ENCODE data around the gene C19orf12.

The C19orf12 gene

DNA sequence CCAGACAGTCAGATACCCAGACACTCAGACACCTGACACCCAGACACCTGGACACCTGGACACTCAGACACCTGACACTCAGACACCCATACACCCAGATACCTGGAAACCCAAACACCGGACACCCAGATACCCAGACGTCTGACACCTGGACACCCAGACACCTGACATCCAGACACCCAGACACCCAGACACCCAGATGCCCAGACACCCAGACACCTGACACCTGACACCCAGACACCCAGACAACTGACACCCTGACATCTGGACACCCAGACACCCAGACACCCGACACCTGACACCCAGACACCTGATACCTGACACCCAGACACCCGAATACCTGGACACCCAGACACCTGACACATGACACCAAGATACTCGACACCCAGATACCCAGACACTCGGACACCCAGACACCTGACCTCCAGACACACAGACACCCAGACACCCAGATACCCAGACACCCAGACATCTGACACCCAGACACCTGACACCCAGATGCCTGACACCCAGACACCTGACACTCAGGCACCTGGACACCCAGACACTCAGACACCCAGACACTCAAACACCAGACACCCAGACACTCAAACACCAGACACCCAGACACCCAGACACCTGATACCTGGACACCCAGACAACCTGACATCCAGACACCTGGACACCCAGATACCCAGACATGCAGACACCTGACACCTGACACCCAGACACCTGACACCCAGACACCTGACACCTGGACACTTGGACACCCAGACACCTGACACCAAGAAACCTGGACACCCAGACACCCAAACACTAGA, 19.1 kb downstream of the C19orf12 start:
- no peak for DNase-seq

GRCh38 chr19:29694669-29695627, 20.1 kb downstream of the C19orf12 start:
- DNase-seq: peak; percentile 73

DNA sequence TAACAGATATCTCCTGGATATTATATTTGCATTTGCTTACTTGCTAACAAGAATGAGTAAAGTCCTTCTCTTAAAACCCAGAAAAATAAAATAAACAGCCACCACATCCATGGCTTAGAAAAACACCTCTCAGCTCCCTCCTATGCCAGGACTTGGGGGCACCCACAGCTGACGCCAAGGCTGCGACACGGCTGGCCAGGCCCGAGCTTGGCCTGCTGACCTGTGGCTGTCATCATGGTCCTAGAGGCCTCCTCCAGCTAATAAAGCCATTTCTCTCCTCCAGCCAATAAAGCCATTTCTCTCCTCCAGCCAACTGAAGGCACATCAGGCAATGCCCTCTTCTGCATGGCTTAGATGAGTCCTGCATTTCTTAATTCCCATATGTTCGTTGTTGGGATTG, 20.9 kb downstream of the C19orf12 start:
- DNase-seq: no peak

DNA sequence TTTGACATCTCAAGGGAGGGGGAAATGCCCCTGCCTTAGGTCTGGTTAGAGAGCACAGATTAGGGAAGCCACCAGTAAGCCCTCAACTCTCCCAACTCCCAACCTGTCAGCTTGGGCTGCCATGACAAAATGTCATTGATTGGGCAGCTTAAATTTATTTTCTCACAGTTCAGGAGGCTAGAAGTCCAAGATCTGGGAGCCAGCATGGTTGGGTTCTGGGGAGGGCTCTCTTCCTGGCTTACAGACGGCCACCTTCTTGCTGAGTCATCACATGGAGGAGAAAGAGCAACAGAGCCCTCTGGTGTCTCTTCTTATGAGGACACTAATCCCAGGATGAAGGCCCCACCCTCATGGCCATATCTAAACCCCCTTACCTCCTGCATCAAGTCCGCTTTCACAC, 24.2 kb downstream of the C19orf12 start:
- DNase-seq: peak; percentile 51

DNA sequence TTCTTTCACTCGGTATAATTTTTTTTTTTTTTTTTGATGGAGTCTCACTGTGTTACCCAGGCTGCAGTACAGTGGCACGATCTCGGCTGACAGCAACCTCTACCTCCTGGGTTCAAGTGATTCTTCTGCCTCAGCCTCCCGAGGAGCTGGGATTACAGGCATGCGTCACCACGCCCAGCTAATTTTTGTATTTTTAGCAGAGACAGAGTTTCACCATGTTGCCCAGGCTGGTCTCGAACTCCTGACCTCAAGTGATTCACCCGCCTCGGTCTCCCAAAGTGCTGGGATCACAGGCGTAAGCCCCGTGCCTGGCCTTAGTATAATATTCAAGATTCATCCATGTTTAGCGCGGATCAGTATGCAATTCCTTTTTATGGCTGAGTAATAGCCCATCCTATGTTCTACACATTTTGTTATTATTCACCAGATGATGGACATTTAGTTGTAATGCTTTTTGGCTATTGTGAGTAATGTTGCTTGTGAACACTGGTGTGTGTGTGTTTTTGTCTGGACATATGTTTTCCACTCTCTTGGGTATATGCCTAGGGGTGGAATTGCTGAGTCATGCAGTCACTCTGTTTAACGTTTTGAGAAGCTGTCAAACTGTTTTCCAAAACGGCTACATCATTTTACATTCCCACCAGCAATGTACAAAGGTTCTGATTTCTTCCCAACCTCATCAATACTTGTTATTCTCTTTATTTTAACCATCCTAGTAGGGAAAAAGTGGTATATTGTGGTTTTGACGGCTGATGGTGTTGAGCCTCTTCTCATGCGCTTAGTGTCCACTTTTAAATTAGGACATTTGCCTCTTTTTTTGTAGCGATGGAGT, 26.9 kb downstream of the C19orf12 start:
- no peak for DNase-seq

DNA sequence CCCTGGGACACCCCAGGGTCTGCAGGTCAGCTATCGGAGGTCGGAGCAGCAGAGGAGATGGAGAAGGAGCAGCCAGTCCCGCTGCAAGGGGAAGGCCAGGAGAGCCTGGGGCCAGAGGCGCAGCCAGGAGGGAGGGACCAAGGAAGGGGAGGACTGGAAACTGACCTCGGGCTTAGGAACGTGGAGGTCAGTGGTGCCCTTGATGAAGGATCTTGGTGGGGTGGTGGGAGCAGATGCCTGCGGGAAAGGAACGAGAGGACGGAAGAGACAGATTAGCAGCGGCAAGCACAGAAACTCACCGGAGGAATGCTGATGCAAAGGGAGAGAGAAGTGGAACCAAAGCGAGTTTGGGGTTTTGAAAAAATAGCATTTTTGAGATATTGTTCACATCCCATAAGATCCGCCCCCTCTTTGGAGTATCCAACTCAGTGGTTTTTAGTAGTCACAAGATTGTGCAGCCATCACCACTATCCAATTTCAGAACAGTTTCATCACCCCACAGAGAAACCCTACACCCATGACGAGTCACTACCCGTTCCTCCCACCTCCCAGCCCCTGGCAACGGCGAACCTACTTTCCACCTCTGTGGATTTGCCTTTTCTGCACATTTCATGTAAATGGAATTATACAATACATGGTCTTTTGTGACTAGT, 27.7 kb downstream of the C19orf12 start:
- DNase-seq: peak; percentile 57

GRCh38 chr19:29686285-29686805, 28.7 kb downstream of the C19orf12 start:
- no peak for DNase-seq

DNA sequence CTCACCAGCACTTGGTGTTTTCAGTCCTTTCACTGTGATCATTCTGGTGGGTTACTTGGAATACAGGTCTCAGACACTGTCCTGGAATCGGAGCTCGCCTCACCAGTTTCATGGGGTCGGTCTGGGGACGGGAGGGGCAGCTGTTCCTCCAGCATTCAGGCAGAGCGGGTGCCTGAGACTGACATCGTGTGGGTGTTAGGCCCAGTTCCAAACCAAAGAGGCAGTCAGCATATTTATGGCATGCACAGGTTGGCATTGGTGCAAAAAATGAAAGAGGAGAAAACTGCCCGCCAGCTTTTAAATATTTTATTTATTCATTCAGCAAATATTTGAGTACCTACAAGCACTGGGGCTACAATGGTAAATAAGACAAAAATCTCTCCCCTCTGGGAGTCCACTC, 29.7 kb downstream of the C19orf12 start:
- DNase-seq: no peak

DNA sequence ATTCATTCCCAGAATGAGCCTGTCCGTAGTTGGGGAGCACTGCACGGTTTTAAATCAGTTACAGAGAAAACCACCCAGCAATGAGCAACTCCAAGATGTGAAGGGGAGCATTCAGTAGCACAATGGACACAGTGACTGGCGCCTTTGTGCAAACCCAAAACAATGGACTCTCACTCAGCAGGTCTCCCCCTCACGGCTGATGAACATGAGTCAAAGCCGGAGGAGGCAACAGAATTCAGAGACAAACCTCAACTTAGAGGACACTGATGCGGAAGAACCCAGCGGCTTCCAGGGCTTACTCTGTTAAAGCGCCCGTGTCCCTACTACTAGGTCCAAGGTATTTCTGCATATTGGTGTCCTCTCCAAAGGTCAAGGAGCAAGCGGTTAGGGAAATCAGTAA, 32.1 kb downstream of the C19orf12 start:
- DNase-seq: no peak

DNA sequence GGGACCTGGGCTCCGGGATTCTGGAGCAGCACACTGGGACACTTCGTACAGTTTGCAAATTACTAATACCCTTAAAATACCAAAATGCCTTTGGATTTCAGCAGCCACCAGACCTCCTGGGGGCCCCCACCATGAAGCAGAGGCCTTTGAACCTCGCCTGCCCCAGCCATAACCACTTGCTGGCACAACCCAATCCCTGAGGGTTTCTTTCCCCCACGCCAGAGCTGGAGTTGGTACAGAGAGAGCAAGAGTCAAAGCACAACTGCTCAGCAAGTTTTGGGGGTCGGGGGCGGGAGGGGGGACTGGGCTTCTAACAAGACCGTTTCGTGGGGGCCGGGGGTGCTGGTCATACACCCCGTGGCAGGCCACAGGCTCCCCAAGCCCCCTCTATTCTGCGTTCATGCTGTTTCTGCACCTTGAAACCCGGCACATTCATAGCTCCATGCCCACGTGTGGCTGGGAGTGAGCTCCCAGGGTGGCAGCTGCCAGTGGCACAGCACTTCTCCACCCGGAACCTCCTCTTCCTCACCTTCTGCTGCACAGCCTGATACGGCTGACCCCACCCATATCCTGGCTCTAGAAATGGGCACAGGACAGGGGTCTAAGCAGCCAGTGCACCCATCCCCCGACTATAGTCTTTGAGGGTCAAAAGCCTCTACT, 32.7 kb downstream of the C19orf12 start:
- DNase-seq: no peak

DNA sequence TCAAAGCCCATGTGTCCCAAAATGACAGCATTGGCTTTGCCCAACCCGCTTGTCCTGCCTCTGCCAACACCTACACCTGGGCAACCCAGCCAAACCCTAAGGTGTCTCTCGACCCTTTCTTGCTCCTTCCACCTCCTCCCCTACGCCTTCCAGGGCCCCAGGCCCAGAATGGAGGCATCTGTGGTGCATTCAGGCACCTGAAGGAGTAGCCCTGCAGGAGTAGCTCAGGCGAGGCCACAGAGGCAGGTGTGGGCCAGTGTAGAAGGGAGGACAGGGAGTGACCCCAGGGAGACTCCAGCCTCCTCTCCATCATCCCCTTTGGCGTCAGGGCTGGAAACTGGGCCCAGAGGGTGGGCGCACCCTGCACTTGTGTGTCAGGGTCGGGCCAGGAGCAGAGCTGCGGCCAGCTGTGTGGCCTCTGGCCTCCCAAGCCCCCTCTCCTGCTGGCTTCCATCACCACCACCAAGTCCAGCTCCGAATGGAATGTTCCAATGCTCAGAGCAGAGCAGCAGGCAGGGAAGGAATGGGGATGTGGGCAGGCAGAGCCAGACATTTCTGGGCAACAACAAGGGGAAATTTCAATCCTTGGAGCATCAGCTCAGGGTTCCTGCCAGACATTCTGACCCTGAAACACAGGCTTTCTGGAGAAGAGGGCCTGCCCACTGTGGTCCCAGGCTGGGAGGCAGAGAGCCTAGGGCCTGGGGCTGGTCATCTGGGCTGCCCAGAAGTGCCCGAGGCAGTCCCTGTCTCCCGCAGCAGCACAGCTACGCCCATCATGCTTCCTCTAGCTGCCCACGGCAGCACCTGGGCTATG, 33.4 kb downstream of the C19orf12 start:
- DNase-seq: no peak

DNA sequence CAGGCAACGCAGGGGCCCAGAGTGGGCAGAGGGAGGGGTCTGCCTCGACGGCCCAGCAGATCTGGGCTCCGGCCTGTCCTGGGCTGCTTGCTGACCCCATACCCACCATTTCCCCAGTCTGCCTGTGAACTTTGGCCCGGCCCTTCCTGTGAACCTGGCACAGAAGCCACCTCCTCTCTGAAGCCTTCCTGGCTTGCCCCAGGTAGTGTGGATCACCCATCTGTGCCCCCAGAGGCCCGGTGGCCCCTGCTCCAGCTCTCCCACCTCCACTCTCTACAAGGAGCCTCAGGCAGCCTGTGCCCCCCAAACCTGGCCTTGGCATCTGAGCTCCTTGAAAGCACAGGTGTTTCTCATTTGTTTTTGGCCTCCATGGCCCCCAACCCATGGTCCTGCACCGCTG, 34.1 kb downstream of the C19orf12 start:
- no peak for DNase-seq

DNA sequence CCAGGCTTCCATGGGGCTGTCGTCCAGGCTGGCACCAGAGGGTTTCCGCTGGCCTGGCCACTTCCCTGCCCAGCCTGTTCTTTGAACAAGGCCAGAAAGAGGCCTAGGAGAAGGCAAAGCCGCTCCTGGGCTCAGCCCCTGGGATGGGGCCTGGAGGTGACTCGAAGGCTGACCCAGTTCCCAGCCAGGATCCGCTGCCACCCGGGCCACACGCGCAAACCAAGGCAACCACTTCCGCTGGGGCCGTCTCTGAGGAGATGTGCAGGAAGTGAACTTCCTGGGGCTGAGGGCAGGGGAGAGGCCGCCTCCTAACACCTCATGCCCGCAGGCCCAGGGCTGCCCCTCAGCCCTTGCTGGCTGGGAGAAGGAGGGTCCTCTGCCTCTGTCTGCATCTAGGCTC, 34.6 kb downstream of the C19orf12 start:
- peak; percentile 86 for DNase-seq

GRCh38 chr19:29679598-29680210, 35.4 kb downstream of the C19orf12 start:
- DNase-seq: no peak

GRCh38 chr19:29678484-29679106, 36.5 kb downstream of the C19orf12 start:
- DNase-seq: no peak

GRCh38 chr19:29677001-29677817, 37.9 kb downstream of the C19orf12 start:
- DNase-seq: no peak

DNA sequence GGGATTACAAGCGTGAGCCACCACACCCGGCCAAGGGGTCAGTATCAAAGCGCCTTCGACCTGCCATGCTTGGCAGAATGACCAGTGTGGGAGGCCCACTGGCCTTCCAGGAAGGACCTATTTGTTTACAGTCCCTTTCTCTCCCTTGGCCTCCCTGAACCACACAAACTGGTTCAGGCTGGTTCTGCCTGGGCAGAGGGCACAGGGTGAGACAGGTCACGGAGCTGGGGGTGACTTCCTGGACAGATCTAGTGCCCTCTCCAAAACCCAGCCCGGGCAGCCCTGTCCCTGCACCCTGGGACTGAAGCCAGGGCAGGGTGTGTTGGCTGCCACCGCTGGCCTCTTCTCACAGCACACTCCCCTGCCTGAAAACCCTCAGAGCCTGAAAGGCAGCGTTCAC, 38.5 kb downstream of the C19orf12 start:
- no peak for DNase-seq

DNA sequence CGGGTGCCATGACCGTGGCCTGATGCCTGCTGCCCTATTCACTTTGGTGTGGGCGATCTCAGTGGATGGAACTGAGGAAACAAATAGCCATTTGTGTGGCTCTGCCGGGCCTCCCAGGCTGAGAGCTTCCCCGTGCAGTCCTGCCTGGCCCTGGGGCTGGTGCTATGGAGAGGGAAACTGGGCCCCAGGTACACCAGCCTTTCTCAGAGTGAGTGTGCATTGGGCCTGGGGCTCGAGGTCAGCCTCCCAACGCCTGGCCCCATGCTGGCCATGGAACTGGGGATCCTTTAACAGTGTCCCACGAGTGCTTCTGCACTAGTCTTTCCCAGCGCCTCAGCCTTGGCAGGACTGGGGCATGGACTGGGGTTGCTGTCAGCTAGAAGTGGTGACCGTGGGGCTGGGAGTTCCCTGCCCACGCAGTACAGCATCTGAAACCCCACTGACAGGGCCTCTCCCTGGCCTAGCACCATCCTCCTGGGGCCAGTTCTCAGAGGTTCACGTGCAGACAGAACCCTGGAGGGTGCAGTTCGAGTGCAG, 39.3 kb downstream of the C19orf12 start:
- DNase-seq: no peak

All from NK-92 treated with Interleukin-12 subunit alpha and Interleukin-12 subunit beta, amount 100 ng/mL, for 24 hours (cell line).